GM12878 (cell line): Measurements from ENCODE around the gene MED19. TPM values are rescaled to one million over a fixed set of nuclear protein-coding genes. Genes with fewer than 3 reads are reported as not detected.

Experiments used
- ATAC-seq: fragments of 200-7000 bp; cut with Tn5 transposase; 3 replicates; pipeline ENCODE4 v1.9.1; 2020; ENCODE audit warnings: mild to moderate bottlenecking, moderate library complexity
- BruUV-seq: library from RNA; stranded (reverse); fragments of 400-500 nt; replicated peaks from 2 replicates; lab custom pipeline; 2021; lab: Mats Ljungman, UMichigan
- CTCF ChIA-PET: fragments of 300-600 bp; sonication (Branson Sonifier 250); formaldehyde crosslinking; extraction: SDS; loops from one replicate; lab custom pipeline; 2021; ENCODE audit warnings: inconsistent platforms; lab: Yijun Ruan, JAX
- POLR2A ChIA-PET: fragments of 350-600 bp; formaldehyde crosslinking; extraction: SDS; loops from one replicate; lab custom pipeline; 2021; ENCODE audit warnings: inconsistent platforms; lab: Charles Lee
- RAD21 ChIA-PET: fragments of 300-600 bp; sonication (Branson Sonifier 250); formaldehyde crosslinking; loops from one replicate; lab custom pipeline; 2023; ENCODE audit warnings: antibody characterized with exemption; ENCODE audit not compliant: unreplicated experiment; lab: Charles Lee
- SMC1A ChIA-PET: fragments of 300-600 bp; sonication (Branson Sonifier 250); formaldehyde crosslinking; loops from one replicate; lab custom pipeline; 2023; ENCODE audit not compliant: unreplicated experiment, uncharacterized antibody; lab: Charles Lee
- DNase-seq: peaks from one replicate; pipeline ENCODE4 v3.0.0-alpha.2; 2011; ENCODE audit warnings: low read depth, low spot score
- FAIRE-seq: peaks from 3 replicates; lab custom pipeline; 2011; peaks lifted over from hg19 to GRCh38; lab: Jason Lieb, UNC
- H2AFZ ChIP-seq: 2 replicates; pipeline ENCODE4 v1.6.0; 2011; ENCODE audit warnings: low read depth, low read length, control low read depth; ENCODE audit not compliant: control insufficient read depth
- H3K27ac ChIP-seq: 2 replicates; pipeline ENCODE4 v1.5.1; 2011; ENCODE audit warnings: control low read depth; ENCODE audit not compliant: control insufficient read depth, insufficient read depth
- H3K27me3 ChIP-seq, 2 experiments: replicated peaks in 1 of 2; 2 replicates each; pipeline versions ENCODE4 v1.6.0 to v1.6.1; 2011; ENCODE audit warnings: low read length in 1 of 2; ENCODE audit not compliant: control insufficient read depth in 2 of 2, insufficient read depth in 2 of 2
- H3K36me3 ChIP-seq, 2 experiments: 2 replicates each; pipeline ENCODE4 v1.5.1; 2011; ENCODE audit warnings: low read length in 1 of 2; ENCODE audit not compliant: control insufficient read depth in 2 of 2, insufficient read depth in 2 of 2
- H3K4me1 ChIP-seq: 2 replicates; pipeline ENCODE4 v1.6.1; 2011; ENCODE audit warnings: mild to moderate bottlenecking, low read length, moderate library complexity, mixed read lengths; ENCODE audit not compliant: control insufficient read depth, insufficient read depth
- H3K4me2 ChIP-seq: 2 replicates; pipeline ENCODE4 v1.6.0; 2011; ENCODE audit warnings: control low read depth; ENCODE audit not compliant: control insufficient read depth, insufficient read depth
- H3K4me3 ChIP-seq: fragments of 200-600 bp; sonication (generic); 2 replicates; pipeline ENCODE4 v1.5.1; 2016
- H3K79me2 ChIP-seq: 2 replicates; pipeline ENCODE4 v1.6.0; 2011; ENCODE audit warnings: low read length; ENCODE audit not compliant: control insufficient read depth, insufficient read depth
- H3K9ac ChIP-seq: 2 replicates; pipeline ENCODE4 v1.8.0; 2011; ENCODE audit warnings: low read length, control low read depth, mixed read lengths; ENCODE audit not compliant: control insufficient read depth, insufficient read depth
- H3K9me3 ChIP-seq: replicated peaks from 3 replicates; pipeline ENCODE4 v1.5.1; 2011; ENCODE audit warnings: mild to moderate bottlenecking, low read length; ENCODE audit not compliant: control insufficient read depth, insufficient read depth
- H4K20me1 ChIP-seq: 2 replicates; pipeline ENCODE4 v1.6.0; 2011; ENCODE audit not compliant: control insufficient read depth, insufficient read depth
- ETV6 ChIP-seq, 2 experiments: fragments of 450-650 bp in 1 of 2; IDR thresholded peaks in 1 of 2; conservative IDR thresholded peaks in 1 of 2; 2 replicates each; pipeline ENCODE4 v1.6.1; 2014; ENCODE audit warnings: antibody characterized with exemption in 1 of 2, borderline replicate concordance in 1 of 2, low read depth in 1 of 2, mild to moderate bottlenecking in 1 of 2, moderate library complexity in 1 of 2
- HDAC6 ChIP-seq: fragments of 200-600 bp; sonication (generic); IDR thresholded peaks from one replicate; pipeline ENCODE4 v1.8.0; 2017; ENCODE audit warnings: antibody characterized with exemption; ENCODE audit not compliant: unreplicated experiment
- MAX ChIP-seq: IDR thresholded peaks from 2 replicates; pipeline ENCODE4 v1.6.1; 2012; ENCODE audit warnings: low read depth, low read length, improper control_type of control experiment
- MLLT1 ChIP-seq: fragments of 450-650 bp; IDR thresholded peaks from 2 replicates; pipeline ENCODE4 v1.6.1; 2016; ENCODE audit warnings: mild to moderate bottlenecking
- PML ChIP-seq: IDR thresholded peaks from 2 replicates; pipeline ENCODE4 v1.6.1; 2012; ENCODE audit warnings: low read length, inconsistent platforms
- POLR2A ChIP-seq: IDR thresholded peaks from 2 replicates; pipeline ENCODE4 v1.6.1; 2011; ENCODE audit warnings: low read depth, mild to moderate bottlenecking, low read length
- POU2F2 ChIP-seq: IDR thresholded peaks from 3 replicates; pipeline ENCODE4 v1.6.1; 2011; ENCODE audit warnings: low read depth, mild to moderate bottlenecking, low read length, borderline replicate concordance
- SMAD5 ChIP-seq: IDR thresholded peaks from 2 replicates; pipeline ENCODE4 v1.6.1; 2016; ENCODE audit warnings: antibody characterized with exemption, low read depth
- ZNF622 ChIP-seq: fragments of 450-650 bp; IDR thresholded peaks from 2 replicates; pipeline ENCODE4 v1.6.1; 2017; ENCODE audit warnings: mild to moderate bottlenecking, inconsistent platforms
- WGBS: methylation state at CpG from one replicate; pipeline ENCODE4 v1.1.6; 2016; ENCODE audit warnings: low lambda C conversion rate; ENCODE audit not compliant: insufficient replicate concordance, insufficient coverage; ENCODE audit errors: missing lambda C conversion rate; 5-methylcytosine and 5-hydroxymethylcytosine counted together
- in situ Hi-C: fragments of 300-500 bp; cut with MboI; formaldehyde crosslinking; loops from 9 replicates; pipeline ENCODE4 v1.14.3; 2018; ENCODE audit warnings: mixed read lengths
- intact Hi-C: fragments of 100-400 bp; cut with micrococcal nuclease; formaldehyde crosslinking; loops from one replicate; pipeline ENCODE4 v1.14.2; 2022; ENCODE audit not compliant: unreplicated experiment
- polyA plus RNA-seq, 11 experiments: library from polyadenylated mRNA; depleted of rRNA in 4 of 11; unstranded in 6 of 11; stranded (reverse) in 5 of 11; fragments of >200 nt; fragmentation: Nextera tagmentation in 4 of 11; fragmentation: Illumina TruSeq in 1 of 11; extraction: Ambion mirVana in 4 of 11; extraction: Trizol in 1 of 11; gene quantifications; 1 replicate in 1 of 11; 2 replicates in 10 of 11; pipeline versions ENCODE4 v1.2.1 to v1.2.3, GENCODE V29; 2011 to 2016; ENCODE audit warnings: inconsistent platforms in 2 of 11, missing spikeins in 2 of 11, low read depth in 1 of 11
- small RNA-seq: library from RNA; depleted of rRNA; stranded (forward); fragments of <200 nt; gene quantifications from one replicate; pipeline ENCODE3, GENCODE V24; 2014
- total RNA-seq, 4 experiments: library from RNA; depleted of rRNA in 3 of 4; stranded (reverse); fragments of >200 nt in 3 of 4; fragmentation: Illumina TruSeq in 1 of 4; extraction: Trizol in 1 of 4; gene quantifications; 2 replicates each; pipeline versions ENCODE4 v1.2.1 to v1.2.3, GENCODE V29; 2013 to 2021

MED19 gene
- total and polyA plus RNA-seq, 10 of the 15 experiments (the other 5 are each of a cell fraction or from before 2014, with no cell fraction given), result 4.9 to 28.2 (median 17.3) TPM

DNA sequence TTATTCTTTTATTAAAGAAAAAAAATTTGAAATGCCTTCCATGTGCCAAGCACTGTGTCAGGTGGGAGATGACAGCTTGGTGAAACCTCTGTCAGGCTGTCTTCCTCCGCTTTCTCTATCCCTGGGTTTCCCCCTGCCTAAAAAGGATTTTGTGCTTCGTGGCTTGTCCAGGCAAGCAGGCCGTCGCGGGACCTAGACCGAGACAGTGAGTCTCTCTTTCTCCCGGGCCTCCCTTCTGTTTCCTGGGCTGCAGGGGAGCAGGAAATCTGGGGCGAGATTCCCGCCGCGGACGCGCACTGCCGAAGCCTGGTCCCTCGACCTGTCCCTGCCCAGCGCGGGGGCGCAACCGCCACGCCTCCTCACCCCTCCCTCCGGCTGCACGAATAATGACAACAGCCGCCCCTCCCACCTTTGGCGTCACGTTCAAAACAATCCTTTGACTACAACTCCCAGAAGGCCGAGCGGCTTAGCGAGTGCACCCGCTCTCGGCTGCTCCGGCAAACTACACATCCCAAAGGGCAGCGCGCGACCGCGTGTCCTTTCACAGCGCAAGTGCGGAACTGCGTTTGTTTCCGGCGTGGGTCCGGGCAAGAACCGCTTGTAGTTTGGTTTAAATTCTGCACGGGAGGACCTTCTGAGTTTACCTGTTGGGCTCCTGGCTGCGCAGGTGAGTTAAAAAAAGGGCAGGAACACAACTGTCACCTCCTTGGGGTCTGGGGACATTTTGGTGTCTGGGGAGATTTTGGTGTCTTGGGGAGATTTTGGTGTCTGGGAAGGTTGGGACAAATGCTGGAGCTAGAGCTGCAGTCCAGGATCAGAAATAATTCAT is 54.6 kb downstream of the MED19 start, which contains the start of gene CLP1 (continued):
- TF ChIP-seq MLLT1 (no peak), ETV6 (conservative IDR thresholded peaks at IDR 0.05 in 1 of 2, IDR thresholded peaks at IDR 0.05 in 1 of 2; ENCODE audit: borderline replicate concordance in 1 of 2, low read depth in 1 of 2) (no peak), POU2F2 (no peak), PML (peak; percentile 85), MAX (peak; percentile 83), ZNF622 (no peak)
- TF ChIP-seq, all 136 proteins: peak for 61

GRCh38 chr11:57656885-57657193 is 55.2 kb downstream of the MED19 start:
- ChIA-PET SMC1A (interaction anchor here (1.0 to 3.1 kb wide), 5 partner anchors 9 to 144 kb away, joined by 3 to 14 read pairs (median 4); partner anchors contain the start of gene MED19), POLR2A (interaction anchor here (0.6 to 0.8 kb wide), 2 partner anchors 55 to 68 kb away, joined by 3 to 6 read pairs; partner anchors contain the start of genes MED19 and TMX2), RAD21 (no interaction called here), CTCF (interaction anchor here (0.7 to 5.6 kb wide), 4 partner anchors 12 to 163 kb away, joined by 3 to 34 read pairs (median 4); no protein-coding TSS in a partner anchor)
- in situ Hi-C loops (no loop called here), intact Hi-C loops (loop anchor here (1.0 kb wide), 2 partner anchors 10 to 232 kb away; no protein-coding TSS in a partner anchor)
- H3K9ac ChIP-seq, result peak overlapping the region; percentile 93
- TF ChIP-seq HDAC6 (no peak), POLR2A (no peak), SMAD5 (0 out of 2 replicates have a peak, but pooled peaks have one; percentile 19)
- H3K36me3 ChIP-seq, result peaks cover 7 to 9% of the 10 kb centered on the region in 2 experiments; a peak in 3 of 4 replicates
- peak overlapping the region; percentile 93 for H3K4me2 ChIP-seq
- H3K79me2 ChIP-seq, result peaks cover 18% of the 10 kb centered on the region
- FAIRE-seq (no peak), ATAC-seq (no peak), DNase-seq (no peak)
- BruUV-seq, result no TSS peak
- no peaks in the 10 kb centered on the region for H4K20me1 ChIP-seq
- WGBS, result 25% methylated on average over 5 of the region's 5 CpGs
- H3K4me3 ChIP-seq, result peak overlapping the region; percentile 60
- H2AFZ ChIP-seq, result peak overlapping the region; percentile 95
- peaks cover 6% of the 10 kb centered on the region; the same call in 1 of the 2 replicates for H3K4me1 ChIP-seq
- no peaks in the 10 kb centered on the region for H3K27me3 ChIP-seq
- H3K27ac ChIP-seq, result peak overlapping the region; percentile 75
- no peaks in the 10 kb centered on the region for H3K9me3 ChIP-seq

Small RNAs within 50 kb of the gene (small RNA-seq; reads per million reads assigned to genes)
- gene TMX2-CTNND1, result not detected

Other genes with a start within 250 kb of the MED19 start
Only the 7 nearest of the 12 such genes appear.
- gene YPEL4, start 62.3 kb downstream of the MED19 start, total RNA-seq (2014; rRNA removed), result 0.05 TPM in 1 of 2 replicates, not detected in the other
- gene YPEL4, start 62.3 kb downstream of the MED19 start, total RNA-seq (2014; rRNA removed; fragmentation: Illumina TruSeq; extraction: Trizol), result 0.09 TPM in 1 of 2 replicates, not detected in the other
- 0.13 TPM in 1 of 2 replicates, not detected in the other for gene YPEL4, start 62.3 kb downstream of the MED19 start, total RNA-seq (2021)
- 0.26 and 0.39 TPM in 2 replicates for gene YPEL4, start 62.3 kb downstream of the MED19 start, polyA plus RNA-seq (2011; rRNA removed)
- gene YPEL4, start 62.3 kb downstream of the MED19 start, polyA plus RNA-seq (2014; fragmentation: Illumina TruSeq; extraction: Trizol), result not detected in 2 replicates
- gene YPEL4, start 62.3 kb downstream of the MED19 start, polyA plus RNA-seq (2014; fragmentation: Nextera tagmentation; extraction: Ambion mirVana), result not detected
- gene YPEL4, start 62.3 kb downstream of the MED19 start, polyA plus RNA-seq (2014; rRNA removed), result 0.50 TPM in 1 of 2 replicates, not detected in the other
- under 1 TPM; 0.07 to 0.10 TPM for gene YPEL4, start 62.3 kb downstream of the MED19 start, polyA plus RNA-seq (2016; fragmentation: Nextera tagmentation; extraction: Ambion mirVana)
- 21.3 and 22.0 TPM in 2 replicates for gene CLP1, start 54.5 kb downstream of the MED19 start, total RNA-seq (2014; rRNA removed)
- gene CLP1, start 54.5 kb downstream of the MED19 start, total RNA-seq (2014; rRNA removed; fragmentation: Illumina TruSeq; extraction: Trizol), result 23.9 and 24.0 TPM in 2 replicates
- gene CLP1, start 54.5 kb downstream of the MED19 start, total RNA-seq (2021), result 19.9 and 20.0 TPM in 2 replicates
- gene CLP1, start 54.5 kb downstream of the MED19 start, polyA plus RNA-seq (2011; rRNA removed), result 29.1 and 31.7 TPM in 2 replicates
- 23.9 and 30.0 TPM in 2 replicates for gene CLP1, start 54.5 kb downstream of the MED19 start, polyA plus RNA-seq (2014; fragmentation: Illumina TruSeq; extraction: Trizol)
- gene CLP1, start 54.5 kb downstream of the MED19 start, polyA plus RNA-seq (2014; fragmentation: Nextera tagmentation; extraction: Ambion mirVana), result 10 to 100 TPM; 33.6 to 45.7 TPM
- gene CLP1, start 54.5 kb downstream of the MED19 start, polyA plus RNA-seq (2014; rRNA removed), result 20.7 and 21.2 TPM in 2 replicates
- gene CLP1, start 54.5 kb downstream of the MED19 start, polyA plus RNA-seq (2016; fragmentation: Nextera tagmentation; extraction: Ambion mirVana), result 10 to 100 TPM; 31.6 to 36.3 TPM
- 29.1 and 34.1 TPM in 2 replicates for gene ZDHHC5, start 44.1 kb downstream of the MED19 start, total RNA-seq (2014; rRNA removed)
- gene ZDHHC5, start 44.1 kb downstream of the MED19 start, total RNA-seq (2014; rRNA removed; fragmentation: Illumina TruSeq; extraction: Trizol), result 34.3 and 36.8 TPM in 2 replicates
- gene ZDHHC5, start 44.1 kb downstream of the MED19 start, total RNA-seq (2021), result 59.9 and 61.3 TPM in 2 replicates
- gene ZDHHC5, start 44.1 kb downstream of the MED19 start, polyA plus RNA-seq (2011; rRNA removed), result 33.9 and 46.7 TPM in 2 replicates
- 49.8 and 57.4 TPM in 2 replicates for gene ZDHHC5, start 44.1 kb downstream of the MED19 start, polyA plus RNA-seq (2014; fragmentation: Illumina TruSeq; extraction: Trizol)
- gene ZDHHC5, start 44.1 kb downstream of the MED19 start, polyA plus RNA-seq (2014; fragmentation: Nextera tagmentation; extraction: Ambion mirVana), result 1 to 10 TPM; 3.9 to 7.3 TPM
- 48.5 and 54.4 TPM in 2 replicates for gene ZDHHC5, start 44.1 kb downstream of the MED19 start, polyA plus RNA-seq (2014; rRNA removed)
- 10 to 100 TPM; 36.6 to 38.4 TPM for gene ZDHHC5, start 44.1 kb downstream of the MED19 start, polyA plus RNA-seq (2016; fragmentation: Nextera tagmentation; extraction: Ambion mirVana)
- 84.2 and 90.4 TPM in 2 replicates for gene TMX2, start 378 bp upstream of the MED19 start, total RNA-seq (2014; rRNA removed)
- 73.1 and 74.9 TPM in 2 replicates for gene TMX2, start 378 bp upstream of the MED19 start, total RNA-seq (2014; rRNA removed; fragmentation: Illumina TruSeq; extraction: Trizol)
- gene TMX2, start 378 bp upstream of the MED19 start, total RNA-seq (2021), result 59.3 and 64.3 TPM in 2 replicates
- 74.1 and 90.1 TPM in 2 replicates for gene TMX2, start 378 bp upstream of the MED19 start, polyA plus RNA-seq (2011; rRNA removed)
- 93.2 and 102 TPM in 2 replicates for gene TMX2, start 378 bp upstream of the MED19 start, polyA plus RNA-seq (2014; fragmentation: Illumina TruSeq; extraction: Trizol)
- 100 to 1,000 TPM; 107 to 128 TPM for gene TMX2, start 378 bp upstream of the MED19 start, polyA plus RNA-seq (2014; fragmentation: Nextera tagmentation; extraction: Ambion mirVana)
- gene TMX2, start 378 bp upstream of the MED19 start, polyA plus RNA-seq (2014; rRNA removed), result 66.4 and 82.7 TPM in 2 replicates
- gene TMX2, start 378 bp upstream of the MED19 start, polyA plus RNA-seq (2016; fragmentation: Nextera tagmentation; extraction: Ambion mirVana), result 100 to 1,000 TPM; 124 to 134 TPM
- gene SELENOH, start 29.3 kb upstream of the MED19 start, total RNA-seq (2014; rRNA removed), result 223 and 232 TPM in 2 replicates
- 74.4 and 86.2 TPM in 2 replicates for gene SELENOH, start 29.3 kb upstream of the MED19 start, total RNA-seq (2014; rRNA removed; fragmentation: Illumina TruSeq; extraction: Trizol)
- gene SELENOH, start 29.3 kb upstream of the MED19 start, total RNA-seq (2021), result 261 and 269 TPM in 2 replicates
- 169 and 210 TPM in 2 replicates for gene SELENOH, start 29.3 kb upstream of the MED19 start, polyA plus RNA-seq (2011; rRNA removed)
- gene SELENOH, start 29.3 kb upstream of the MED19 start, polyA plus RNA-seq (2014; fragmentation: Illumina TruSeq; extraction: Trizol), result 25.7 and 39.3 TPM in 2 replicates
- gene SELENOH, start 29.3 kb upstream of the MED19 start, polyA plus RNA-seq (2014; fragmentation: Nextera tagmentation; extraction: Ambion mirVana), result 100 to 1,000 TPM in 1 of 2 experiments, 10 to 100 TPM in 1; 20.3 to 101 TPM
- gene SELENOH, start 29.3 kb upstream of the MED19 start, polyA plus RNA-seq (2014; rRNA removed), result 277 and 283 TPM in 2 replicates
- gene SELENOH, start 29.3 kb upstream of the MED19 start, polyA plus RNA-seq (2016; fragmentation: Nextera tagmentation; extraction: Ambion mirVana), result 100 to 1,000 TPM; 454 to 458 TPM
- 0.05 TPM in 1 of 2 replicates, not detected in the other for gene BTBD18, start 39.6 kb upstream of the MED19 start, total RNA-seq (2014; rRNA removed)
- not detected in 2 replicates for gene BTBD18, start 39.6 kb upstream of the MED19 start, total RNA-seq (2014; rRNA removed; fragmentation: Illumina TruSeq; extraction: Trizol)
- not detected in 2 replicates for gene BTBD18, start 39.6 kb upstream of the MED19 start, total RNA-seq (2021)
- not detected in 2 replicates for gene BTBD18, start 39.6 kb upstream of the MED19 start, polyA plus RNA-seq (2011; rRNA removed)
- not detected in 2 replicates for gene BTBD18, start 39.6 kb upstream of the MED19 start, polyA plus RNA-seq (2014; fragmentation: Illumina TruSeq; extraction: Trizol)
- gene BTBD18, start 39.6 kb upstream of the MED19 start, polyA plus RNA-seq (2014; fragmentation: Nextera tagmentation; extraction: Ambion mirVana), result under 1 TPM; 0.05 to 0.11 TPM
- gene BTBD18, start 39.6 kb upstream of the MED19 start, polyA plus RNA-seq (2014; rRNA removed), result not detected in 2 replicates
- under 1 TPM; 0.28 to 0.58 TPM for gene BTBD18, start 39.6 kb upstream of the MED19 start, polyA plus RNA-seq (2016; fragmentation: Nextera tagmentation; extraction: Ambion mirVana)
- 30.2 and 32.1 TPM in 2 replicates for gene CTNND1, start 49.6 kb upstream of the MED19 start, total RNA-seq (2014; rRNA removed)
- 30.2 and 30.4 TPM in 2 replicates for gene CTNND1, start 49.6 kb upstream of the MED19 start, total RNA-seq (2014; rRNA removed; fragmentation: Illumina TruSeq; extraction: Trizol)
- gene CTNND1, start 49.6 kb upstream of the MED19 start, total RNA-seq (2021), result 43.5 and 44.2 TPM in 2 replicates
- 70.0 and 72.9 TPM in 2 replicates for gene CTNND1, start 49.6 kb upstream of the MED19 start, polyA plus RNA-seq (2011; rRNA removed)
- 35.4 and 43.1 TPM in 2 replicates for gene CTNND1, start 49.6 kb upstream of the MED19 start, polyA plus RNA-seq (2014; fragmentation: Illumina TruSeq; extraction: Trizol)
- 1 to 10 TPM; 4.7 to 6.5 TPM for gene CTNND1, start 49.6 kb upstream of the MED19 start, polyA plus RNA-seq (2014; fragmentation: Nextera tagmentation; extraction: Ambion mirVana)
- 25.8 and 27.7 TPM in 2 replicates for gene CTNND1, start 49.6 kb upstream of the MED19 start, polyA plus RNA-seq (2014; rRNA removed)
- 10 to 100 TPM; 29.5 to 29.8 TPM for gene CTNND1, start 49.6 kb upstream of the MED19 start, polyA plus RNA-seq (2016; fragmentation: Nextera tagmentation; extraction: Ambion mirVana)